ENCODE results near the gene WASF2.

- TF ChIP-seq, protein P1, sequence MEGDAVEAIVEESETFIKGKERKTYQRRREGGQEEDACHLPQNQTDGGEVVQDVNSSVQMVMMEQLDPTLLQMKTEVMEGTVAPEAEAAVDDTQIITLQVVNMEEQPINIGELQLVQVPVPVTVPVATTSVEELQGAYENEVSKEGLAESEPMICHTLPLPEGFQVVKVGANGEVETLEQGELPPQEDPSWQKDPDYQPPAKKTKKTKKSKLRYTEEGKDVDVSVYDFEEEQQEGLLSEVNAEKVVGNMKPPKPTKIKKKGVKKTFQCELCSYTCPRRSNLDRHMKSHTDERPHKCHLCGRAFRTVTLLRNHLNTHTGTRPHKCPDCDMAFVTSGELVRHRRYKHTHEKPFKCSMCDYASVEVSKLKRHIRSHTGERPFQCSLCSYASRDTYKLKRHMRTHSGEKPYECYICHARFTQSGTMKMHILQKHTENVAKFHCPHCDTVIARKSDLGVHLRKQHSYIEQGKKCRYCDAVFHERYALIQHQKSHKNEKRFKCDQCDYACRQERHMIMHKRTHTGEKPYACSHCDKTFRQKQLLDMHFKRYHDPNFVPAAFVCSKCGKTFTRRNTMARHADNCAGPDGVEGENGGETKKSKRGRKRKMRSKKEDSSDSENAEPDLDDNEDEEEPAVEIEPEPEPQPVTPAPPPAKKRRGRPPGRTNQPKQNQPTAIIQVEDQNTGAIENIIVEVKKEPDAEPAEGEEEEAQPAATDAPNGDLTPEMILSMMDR (IDR thresholded peaks at IDR 0.05), result no peak
- TF ChIP-seq POLR2A (IDR thresholded peaks at IDR 0.05), result no peak
Observed at GRCh38 chr1:27409669-27410068, 80.3 kb downstream of the WASF2 start.

Measured in body of pancreas (tissue), 4 donors.